Stimulated activated CD4-positive, alpha-beta T cell treated with anti-CD3 and anti-CD28 coated beads, TNF-alpha, amount 100 ng/mL, for 4 hours (primary cell): ENCODE results near the gene PCGF3.
"Not testable (repeated sequence)": the region's sequence is repeated elsewhere in the genome, so short reads cannot be mapped to it uniquely, and the experiment has no call there.

Experiments used
- DNase-seq, 3 experiments: peaks; one replicate each; pipeline ENCODE4 v3.0.0-alpha.2; 2020; ENCODE audit warnings: low read depth in 3 of 3

PCGF3 gene

GRCh38 chr4:795726-796119 lies 90.1 kb downstream of the PCGF3 start:
- no peak for DNase-seq

- DNase-seq: no peak
These were observed 90.6 kb downstream of the PCGF3 start for GRCh38 chr4:796206-796605.

- DNase-seq: no peak
These were observed 91.4 kb downstream of the PCGF3 start for GRCh38 chr4:797066-797465.

GRCh38 chr4:801436-802124 lies 95.9 kb downstream of the PCGF3 start:
- DNase-seq: no peak

- no peak for DNase-seq
These were observed 98.3 kb downstream of the PCGF3 start for GRCh38 chr4:803884-804283.

GRCh38 chr4:804804-805203 lies 99.2 kb downstream of the PCGF3 start:
- DNase-seq: no peak

GRCh38 chr4:806979-807378 lies 101.3 kb downstream of the PCGF3 start:
- DNase-seq: not testable (repeated sequence)

- no peak for DNase-seq
These were observed 102.2 kb downstream of the PCGF3 start for GRCh38 chr4:807792-808191.

GRCh38 chr4:808860-809570 lies 103.4 kb downstream of the PCGF3 start:
- no peak for DNase-seq

- DNase-seq: no peak
These were observed 108.3 kb downstream of the PCGF3 start for GRCh38 chr4:813900-814299.

GRCh38 chr4:814312-814850 lies 108.7 kb downstream of the PCGF3 start:
- no peak for DNase-seq

GRCh38 chr4:815464-816146 lies 110.0 kb downstream of the PCGF3 start:
- no peak for DNase-seq

GRCh38 chr4:818106-818921 lies 112.7 kb downstream of the PCGF3 start:
- no peak for DNase-seq

- DNase-seq: no peak
These were observed 114.0 kb downstream of the PCGF3 start for GRCh38 chr4:819401-820229.
